ENCODE measurements around the gene SPECC1.

GRCh38 chr17:20216154-20216815, 207.1 kb downstream of the SPECC1 start:
- TF ChIP-seq CTCF (IDR thresholded peaks at IDR 0.05): no peak
- no peak for TF ChIP-seq POLR2A (IDR thresholded peaks at IDR 0.05)

Data from lower leg skin (tissue), 3 donors.